ENCODE measurements around the gene AFG1L.
"Not testable (repeated sequence)": the region's sequence is repeated elsewhere in the genome, so short reads cannot be mapped to it uniquely, and the experiment has no call there.

AFG1L gene

DNA sequence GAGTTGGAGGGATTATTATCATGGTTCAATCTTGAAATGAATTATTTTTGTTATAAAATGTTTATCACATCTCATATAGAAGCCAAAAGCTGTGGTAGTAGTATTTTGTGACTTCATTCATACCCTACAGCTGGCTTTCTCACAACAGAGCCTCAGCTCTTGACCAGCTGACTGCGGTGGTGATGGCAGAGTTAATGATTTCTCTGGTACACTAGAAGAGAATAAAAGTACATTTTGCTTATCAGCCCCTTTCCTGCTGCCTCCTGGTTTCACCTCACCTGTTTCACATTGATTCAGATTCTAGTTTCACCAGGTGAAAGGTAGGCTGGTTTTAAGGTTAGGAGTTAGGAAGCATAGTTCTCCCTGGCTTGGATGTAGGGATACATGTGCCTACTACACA is 55.7 kb downstream of the AFG1L start:
- DNase-seq (ENCODE audit: low read depth, low spot score) = no peak

DNA sequence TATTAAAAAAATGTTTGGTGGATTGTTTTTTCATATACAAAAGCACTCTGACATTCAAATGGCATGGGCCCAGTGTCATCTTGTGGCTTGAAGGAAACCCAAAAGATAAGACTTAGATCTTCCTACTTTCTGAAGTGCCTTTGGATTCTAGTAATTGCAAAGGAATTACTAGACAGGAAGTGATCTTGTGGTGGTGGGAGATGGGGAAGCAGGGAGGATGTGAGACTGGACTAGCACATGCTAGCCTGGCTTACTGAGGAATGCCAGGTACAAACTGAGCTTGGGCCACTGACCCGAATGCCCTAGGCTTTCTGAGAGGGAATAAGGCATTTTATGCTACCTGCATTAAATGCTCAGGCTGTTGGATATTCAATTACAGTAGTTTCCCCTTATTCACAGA is 59.0 kb downstream of the AFG1L start:
- DNase-seq (ENCODE audit: low read depth, low spot score) = no peak

DNA sequence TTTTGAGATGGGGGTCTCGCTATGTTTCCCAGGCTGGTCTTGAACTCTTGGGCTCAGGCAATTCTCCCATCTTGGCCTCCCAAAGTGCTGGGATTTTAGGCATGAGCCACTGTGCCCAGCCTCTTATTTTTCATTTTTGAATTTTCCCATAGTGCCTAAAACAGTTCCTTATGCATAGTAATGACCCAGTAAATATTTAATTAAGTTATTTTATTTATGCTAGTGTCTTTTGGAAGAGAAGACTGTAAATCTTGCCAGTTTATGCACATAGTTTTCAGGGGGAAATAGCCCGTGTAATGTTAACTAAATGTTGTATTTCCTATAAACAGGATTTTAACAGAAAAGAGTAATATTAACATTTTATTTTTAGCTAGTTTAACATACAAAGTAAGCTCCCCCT is 60.3 kb downstream of the AFG1L start:
- DNase-seq (ENCODE audit: low read depth, low spot score) = no peak

DNA sequence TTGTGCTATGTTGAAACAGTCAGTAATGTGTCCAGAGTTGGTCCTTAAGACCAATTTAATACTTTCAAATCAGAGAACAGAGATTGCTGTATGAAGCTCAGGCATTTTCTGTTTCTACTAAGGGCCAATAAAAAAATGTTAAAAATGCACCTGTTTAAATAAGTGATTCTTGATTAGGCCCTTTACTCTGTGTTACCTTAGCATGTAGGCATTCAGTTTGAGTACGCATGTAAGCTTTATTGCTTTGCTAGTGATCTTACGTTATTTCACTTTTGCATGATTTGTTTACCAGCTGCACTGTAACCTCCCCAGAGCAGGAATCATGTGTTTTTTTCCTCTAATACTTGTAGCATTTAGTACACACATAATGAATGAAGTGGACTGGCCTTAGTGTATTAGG is 61.0 kb downstream of the AFG1L start:
- DNase-seq (ENCODE audit: low read depth, low spot score) = no peak

DNA sequence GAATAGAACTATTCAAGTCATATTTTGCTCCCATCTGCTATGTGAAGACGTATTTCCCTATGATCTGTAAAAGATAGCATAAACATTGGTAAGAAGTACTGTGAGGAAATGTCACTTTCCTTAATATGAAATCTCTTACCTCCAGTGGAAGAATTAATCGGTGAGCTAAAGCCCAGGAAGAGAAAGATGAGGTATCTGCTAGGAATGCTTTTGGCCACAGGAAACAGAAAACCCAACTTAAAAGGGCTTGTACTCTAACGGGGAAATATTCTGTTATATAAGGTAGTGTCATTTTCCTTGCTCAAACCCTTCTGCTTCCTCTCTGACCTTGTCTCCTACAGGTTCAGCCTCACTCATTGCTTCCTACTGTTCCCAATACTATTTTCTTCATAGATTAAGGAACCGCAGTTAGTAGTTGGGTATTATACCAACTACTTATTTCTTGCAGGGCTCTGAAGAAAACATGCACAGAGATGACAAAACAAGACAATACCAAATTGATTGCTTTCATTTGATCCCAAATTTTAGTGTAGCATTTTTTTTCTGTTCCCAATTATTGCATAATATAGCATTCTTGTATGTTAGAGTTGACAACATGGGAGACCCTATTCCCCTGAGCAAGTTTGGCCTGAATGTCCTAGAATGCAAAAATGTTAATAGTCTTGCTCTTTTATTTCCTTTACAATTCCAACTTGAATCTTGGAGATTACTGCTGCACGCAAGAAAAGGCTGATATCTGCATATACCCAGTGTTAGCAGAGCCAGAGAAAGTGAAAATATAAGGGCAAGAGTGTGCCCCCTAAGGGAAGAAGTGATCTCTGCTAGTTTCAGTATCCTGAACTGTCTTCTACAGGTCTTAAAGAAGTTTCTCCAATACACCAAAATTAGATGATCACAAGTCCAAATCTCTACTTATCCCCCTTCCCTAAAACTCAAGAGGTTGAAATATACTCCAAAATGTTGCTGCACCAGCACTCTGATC is 65.3 kb downstream of the AFG1L start:
- DNase-seq (ENCODE audit: low read depth, low spot score) = no peak

DNA sequence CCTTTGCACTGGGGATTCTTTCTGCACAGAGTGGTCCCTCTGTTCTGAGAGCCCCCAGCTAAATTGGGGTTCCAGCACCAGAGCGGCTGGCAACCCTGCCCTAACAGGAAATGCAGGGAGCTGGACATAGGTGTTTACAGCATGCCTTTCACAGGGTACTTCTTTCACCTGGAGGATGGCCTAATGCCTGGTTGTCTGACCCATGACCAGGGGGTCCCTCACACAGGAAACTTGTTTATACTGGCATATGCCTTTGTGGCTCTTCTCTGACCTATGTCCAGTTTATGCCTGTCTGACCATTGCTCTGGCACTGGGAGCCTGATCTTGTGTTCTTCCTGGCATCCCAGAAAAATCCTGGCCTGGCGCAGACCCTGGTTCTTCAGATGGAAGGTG is 66.1 kb downstream of the AFG1L start:
- no peak for DNase-seq (ENCODE audit: low read depth, low spot score)

DNA sequence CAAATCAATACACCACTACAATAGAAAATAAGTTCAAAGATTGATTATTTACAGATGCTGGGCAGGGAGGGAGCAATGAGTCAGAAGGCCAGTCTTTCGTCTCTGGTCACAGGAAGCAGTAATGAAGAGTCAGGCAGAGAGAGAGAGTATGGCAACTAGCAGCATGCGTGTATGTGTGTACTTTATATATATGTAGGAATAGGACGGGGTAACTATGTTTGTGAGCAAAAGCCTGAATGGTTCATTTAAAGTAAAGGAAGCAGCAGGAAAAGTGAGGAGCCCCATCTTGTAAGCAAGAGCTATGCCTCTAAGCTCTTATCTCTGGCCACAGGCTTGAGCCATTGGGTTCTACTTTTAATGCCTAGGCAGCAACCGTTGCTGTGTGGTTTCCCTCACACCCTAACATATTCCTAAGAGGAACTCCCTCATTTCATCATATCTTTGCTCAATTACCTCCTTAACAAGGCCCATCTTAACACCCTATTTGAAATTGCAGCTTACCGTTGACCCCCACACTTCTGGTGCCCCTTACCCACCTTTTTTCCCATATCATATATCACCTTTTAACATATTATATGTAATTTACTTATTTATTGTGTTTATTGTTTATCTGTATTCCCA is 66.6 kb downstream of the AFG1L start:
- DNase-seq (ENCODE audit: low read depth, low spot score) = no peak

DNA sequence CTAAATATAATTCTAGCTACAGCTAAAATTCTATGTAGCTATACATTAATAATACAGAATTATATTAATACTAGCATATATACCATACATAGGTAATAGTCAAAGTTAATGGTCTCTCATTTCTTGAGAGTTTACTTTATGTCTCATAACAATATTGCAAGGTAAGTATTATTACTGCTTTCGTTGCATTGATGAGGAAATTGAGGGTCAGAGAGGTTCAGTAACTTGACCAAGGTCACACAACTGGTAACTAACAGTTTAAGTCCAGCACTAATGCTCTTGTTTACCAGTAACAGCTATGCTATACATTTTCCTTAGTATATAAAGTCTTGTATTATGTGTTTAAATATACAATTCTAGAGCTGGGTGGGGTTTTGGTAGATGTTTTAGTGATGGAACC is 67.6 kb downstream of the AFG1L start:
- DNase-seq (ENCODE audit: low read depth, low spot score) = no peak

DNA sequence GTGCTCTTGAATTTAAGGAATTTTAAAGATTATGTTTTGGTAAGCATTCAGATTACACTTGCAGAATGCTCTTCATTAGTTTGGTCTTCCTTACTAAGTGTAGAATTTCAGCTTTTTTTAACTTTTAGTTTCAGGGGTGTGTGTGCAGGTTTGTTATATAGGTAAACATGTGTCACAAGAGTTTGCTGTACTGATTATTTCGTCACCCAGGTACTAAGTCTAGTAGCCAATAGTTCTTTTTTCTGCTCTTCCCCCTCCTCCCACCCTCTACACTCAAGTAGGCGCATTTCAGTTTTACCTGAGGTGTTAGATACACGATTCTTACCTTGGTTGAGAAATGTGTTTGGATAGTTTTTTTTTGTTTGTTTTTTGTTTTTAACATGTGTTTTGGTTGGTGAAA is 68.3 kb downstream of the AFG1L start:
- no peak for DNase-seq (ENCODE audit: low read depth, low spot score)

DNA sequence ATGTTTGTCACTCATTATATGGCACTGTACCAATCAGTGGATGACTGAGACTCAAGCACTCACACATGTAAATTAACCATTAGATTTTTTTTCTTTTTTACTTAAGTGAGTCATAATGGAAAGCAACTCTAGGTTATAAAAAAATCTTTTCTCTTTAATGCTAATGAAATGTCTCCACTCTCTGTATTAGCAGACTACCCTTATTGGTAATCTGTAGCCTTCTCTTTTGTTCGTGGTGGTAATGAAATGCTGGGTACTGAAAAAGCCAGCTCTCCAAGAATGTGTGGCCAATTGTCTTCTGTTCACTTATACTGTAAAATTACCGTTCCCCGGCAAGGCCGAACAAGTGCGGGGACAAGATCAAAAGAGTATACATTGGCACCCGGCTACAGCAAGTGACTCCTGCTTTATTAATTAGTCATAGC is 69.0 kb downstream of the AFG1L start:
- DNase-seq (ENCODE audit: low read depth, low spot score) = no peak

DNA sequence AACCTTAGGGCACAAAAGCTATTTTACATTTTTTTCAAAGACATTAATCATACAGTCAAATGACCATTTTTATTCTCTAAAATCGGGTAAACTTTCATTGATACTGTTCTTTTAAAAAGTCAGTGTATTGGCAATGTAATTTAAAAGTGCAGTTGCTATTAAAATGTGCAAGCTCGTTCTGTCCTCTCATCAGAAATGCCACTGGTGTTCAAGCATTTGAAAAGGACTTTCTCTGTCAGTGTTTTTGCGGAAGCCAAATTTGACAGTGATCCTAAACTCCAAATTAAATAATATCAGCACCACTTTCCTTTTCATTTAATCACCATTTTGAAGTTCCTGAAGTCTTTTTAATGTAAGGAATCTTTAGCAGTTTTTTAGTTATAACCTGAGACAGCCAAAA is 69.6 kb downstream of the AFG1L start:
- DNase-seq (ENCODE audit: low read depth, low spot score) = no peak

DNA sequence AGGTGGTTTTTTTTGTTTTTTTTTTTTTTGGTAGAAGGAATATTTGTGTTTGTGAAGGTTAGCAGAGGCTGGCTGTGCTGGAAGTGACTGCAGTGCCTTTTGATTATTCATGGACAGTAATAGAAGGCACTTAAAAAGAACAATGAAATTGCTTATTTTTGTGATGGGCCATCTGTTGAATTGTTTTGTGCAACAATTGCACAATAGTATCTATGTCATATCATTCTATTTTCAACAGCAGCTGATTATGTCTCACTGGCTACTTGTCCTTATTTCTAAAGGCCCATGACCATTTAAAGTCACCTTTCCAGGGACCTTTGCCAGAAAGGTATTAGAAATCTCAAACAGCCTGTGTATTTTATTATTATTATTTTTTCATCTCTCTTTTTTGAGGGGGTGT is 70.6 kb downstream of the AFG1L start:
- DNase-seq (ENCODE audit: low read depth, low spot score) = no peak

DNA sequence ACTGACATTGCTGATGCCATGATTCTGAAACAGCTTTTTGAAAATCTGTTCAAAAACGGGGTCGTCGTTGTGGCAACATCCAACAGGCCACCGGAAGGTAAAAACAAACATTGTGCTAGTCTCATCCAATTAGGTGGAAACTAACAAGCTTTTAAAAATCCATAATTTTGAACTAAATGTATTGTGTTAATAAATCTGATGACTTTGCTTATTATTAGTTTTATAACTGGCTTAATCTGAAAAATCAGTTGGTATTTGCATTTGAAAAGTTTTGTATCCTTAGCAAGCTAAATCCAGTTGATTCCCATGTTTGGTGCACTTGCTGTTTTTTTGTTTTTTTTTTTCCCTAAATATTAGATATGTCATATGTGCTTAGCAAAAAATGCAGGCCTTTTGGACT is 71.4 kb downstream of the AFG1L start:
- no peak for DNase-seq (ENCODE audit: low read depth, low spot score)

DNA sequence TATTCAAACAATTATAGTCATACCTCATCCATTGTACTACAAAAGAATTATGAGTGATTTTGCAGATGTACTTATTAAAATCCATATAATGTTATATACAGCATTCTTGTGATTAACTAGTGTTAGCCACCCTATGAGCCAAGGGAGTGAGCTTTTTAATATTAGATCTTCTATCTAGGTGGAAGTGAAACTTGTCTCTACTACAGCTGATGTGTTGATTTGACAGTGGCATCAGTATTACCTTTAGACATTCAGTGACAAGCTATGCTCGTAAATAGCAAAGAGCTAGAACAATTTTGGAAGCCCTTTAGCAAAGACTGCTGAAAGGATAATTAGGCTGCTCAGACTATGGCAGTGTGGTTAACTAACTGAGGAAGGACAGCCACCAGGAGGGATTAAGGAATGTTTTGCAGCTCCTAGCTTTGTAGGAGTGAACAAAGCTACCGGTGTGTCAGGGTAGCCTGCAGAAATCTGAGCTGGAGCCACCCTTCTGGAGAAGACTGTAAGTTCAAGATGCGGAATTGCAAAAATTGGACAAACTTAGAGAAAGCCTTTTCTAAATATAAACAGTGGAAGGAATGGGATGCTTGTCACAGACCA is 73.7 kb downstream of the AFG1L start:
- no peak for DNase-seq (ENCODE audit: low read depth, low spot score)

DNA sequence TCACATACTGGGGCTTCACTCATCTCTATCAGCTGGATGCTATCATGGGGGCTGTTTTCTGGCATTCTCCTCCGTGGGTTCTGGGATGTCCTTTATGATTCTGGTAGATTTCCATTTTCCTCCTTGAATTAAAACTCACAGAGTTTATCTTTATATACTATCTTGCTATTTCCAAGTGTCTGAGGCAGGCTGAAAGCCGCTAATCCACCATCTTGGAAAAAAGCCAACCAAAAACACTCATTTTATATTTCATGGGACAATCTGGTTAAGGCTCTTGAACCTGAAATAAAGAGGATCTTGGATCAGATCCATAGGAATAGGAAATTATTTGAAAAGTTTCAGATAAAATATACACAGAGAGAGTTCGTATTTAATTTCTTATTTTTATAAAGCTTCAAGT is 86.0 kb downstream of the AFG1L start:
- no peak for DNase-seq (ENCODE audit: low read depth, low spot score)

DNA sequence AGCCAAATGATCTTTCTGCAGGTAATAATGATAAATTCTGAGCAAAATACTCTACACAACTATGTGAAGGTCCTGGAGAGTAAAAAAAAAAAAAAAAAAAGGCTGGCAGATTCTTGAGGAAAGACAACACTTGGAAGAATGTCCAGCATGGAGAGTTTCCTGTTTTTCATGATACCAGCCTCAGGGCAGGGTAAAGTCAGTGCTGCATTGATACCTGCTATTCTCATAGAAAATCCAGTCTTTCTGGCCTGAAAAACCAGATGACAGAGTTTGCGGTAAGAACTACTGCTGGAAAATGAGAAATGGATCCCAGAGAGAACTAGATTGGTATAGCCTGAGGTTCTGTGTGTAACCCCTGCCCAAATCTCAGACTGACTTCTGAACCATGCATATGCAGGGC is 89.1 kb downstream of the AFG1L start:
- DNase-seq (ENCODE audit: low read depth, low spot score) = no peak

DNA sequence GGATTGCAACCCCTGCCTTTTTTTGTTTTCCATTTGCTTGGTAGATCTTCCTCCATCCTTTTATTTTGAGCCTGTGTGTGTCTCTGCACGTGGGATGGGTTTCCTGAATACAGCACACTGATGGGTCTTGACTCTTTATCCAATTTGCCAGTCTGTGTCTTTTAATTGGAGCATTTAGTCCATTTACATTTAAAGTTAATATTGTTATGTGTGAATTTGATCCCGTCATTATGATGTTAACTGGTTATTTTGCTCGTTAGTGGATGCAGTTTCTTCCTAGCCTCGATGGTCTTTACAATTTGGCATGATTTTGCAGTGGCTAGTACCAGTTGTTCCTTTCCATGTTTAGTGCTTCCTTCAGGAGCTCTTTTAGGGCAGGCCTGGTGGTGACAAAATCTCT is 94.3 kb downstream of the AFG1L start:
- not testable (repeated sequence) for DNase-seq (ENCODE audit: low read depth, low spot score)

DNA sequence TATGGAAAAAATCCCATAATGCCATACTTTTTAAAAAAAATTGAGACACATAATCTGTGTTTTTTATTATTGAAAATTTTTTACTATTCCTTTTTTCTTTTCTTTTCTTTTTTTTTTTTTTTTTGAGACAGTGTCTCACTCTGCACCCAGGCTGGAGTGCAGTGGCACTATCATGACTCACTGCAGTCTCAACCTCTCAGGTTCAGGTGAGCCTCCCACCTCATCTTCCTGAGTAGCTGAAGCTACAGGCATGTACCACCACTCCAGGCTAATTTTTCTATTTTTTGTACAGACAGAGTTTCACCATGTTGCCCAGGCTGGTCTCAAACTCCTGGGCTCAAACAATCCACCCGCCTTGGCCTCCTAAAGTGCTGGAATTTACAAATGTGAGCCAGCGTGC is 100.4 kb downstream of the AFG1L start:
- no peak for DNase-seq (ENCODE audit: low read depth, low spot score)

DNA sequence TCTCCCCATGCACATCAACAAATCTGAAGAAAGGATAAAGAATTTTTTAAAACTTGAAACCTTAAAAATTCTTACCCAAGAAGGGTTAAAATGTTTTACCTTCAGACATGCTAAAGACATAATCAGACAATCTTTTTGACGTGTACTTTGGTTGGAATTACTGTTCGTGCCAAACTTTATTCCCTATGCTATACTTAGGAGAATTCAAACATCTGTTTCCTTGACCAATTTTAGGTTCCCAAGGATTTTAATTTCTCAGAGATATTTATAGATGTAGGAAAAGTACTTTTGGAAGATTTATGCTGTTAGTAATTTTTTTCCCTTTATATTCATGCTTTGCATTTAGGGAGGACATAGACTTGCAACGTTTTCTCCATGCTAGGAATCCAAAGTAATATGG is 108.4 kb downstream of the AFG1L start:
- no peak for DNase-seq (ENCODE audit: low read depth, low spot score)

DNA sequence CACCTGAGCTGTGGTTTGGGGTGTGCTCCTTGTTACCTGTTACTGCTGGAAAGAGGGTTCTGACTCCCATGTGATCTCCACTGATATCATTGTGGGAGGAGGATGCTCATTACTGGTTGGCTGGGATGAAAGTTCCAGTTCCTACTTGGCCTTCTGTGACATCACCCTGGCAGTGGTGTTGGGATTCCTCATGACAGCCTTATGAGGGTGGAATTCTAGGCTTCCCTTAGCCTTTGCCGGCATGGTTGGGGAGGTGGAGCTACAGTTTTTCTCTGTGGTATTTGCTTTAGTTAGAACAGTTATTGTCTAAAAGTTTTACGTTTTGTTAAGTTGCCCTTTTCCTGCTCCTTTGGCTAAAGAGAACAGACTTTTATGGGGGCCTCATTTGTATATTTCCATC is 112.1 kb downstream of the AFG1L start:
- DNase-seq (ENCODE audit: low read depth, low spot score) = no peak

DNA sequence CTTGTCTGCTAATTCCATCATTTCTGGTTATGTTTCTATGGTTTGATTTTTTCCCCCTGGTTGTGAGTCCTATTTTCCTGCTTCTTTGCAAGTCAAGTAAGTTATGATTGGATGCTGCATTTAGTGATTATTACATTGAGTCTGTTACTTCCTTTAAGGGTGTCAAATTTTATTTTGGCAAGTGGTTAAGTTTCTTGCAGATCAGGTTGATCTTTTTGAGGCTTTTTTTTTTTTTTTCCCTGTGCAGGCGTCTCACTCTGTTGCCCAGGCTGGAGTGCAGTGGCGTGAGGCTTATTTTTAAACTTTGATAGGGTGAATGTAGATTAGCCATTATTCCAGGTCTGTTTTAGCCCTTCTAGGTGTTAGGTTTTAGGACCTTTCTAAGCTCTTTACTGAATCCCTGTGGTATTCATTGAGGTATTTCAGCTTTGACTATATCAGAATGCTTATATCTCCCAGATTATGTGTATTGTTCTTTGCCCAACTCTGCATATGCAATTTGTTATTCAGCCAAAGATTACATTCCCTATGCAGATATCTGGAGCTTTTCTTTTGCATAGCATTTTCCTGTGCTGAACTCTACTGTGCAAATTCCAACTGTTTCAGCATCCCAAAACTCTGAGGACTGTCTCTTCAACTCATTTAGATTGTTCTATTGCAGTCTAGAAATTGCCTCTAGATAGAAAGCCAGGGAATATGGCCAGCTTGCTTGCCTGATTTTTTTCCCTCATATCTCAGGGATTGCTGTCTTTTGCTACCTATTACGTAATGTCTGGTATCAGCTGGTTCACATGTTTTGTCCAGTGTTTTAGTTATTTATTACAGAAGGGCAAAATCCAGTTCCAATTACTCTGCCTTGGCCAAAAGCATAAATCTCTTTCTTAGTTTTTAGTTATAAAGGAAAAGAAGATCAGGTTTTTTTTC is 113.3 kb downstream of the AFG1L start:
- no peak for DNase-seq (ENCODE audit: low read depth, low spot score)

DNA sequence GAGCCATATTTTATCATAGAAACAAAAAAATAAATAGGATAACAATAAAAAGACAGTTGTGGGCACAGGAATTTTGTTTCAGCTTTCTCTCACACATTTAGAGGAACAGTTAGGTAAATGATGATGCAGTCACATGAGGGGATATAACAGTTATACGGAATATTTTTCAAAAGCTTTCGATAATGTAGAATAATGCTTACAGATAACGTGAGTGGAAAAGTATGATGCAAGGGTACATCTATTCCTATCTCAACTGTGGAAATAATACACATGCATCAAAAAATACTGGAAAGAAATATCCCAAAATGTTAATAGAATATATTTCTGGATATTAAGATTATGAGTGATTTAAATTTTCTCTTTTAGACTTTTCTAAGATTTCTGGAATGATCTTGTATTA is 114.0 kb downstream of the AFG1L start:
- no peak for DNase-seq (ENCODE audit: low read depth, low spot score)
